ENCODE results near the gene RBSN.

RBSN gene

GRCh38 chr3:15056676-15057404 is 42.1 kb downstream of the RBSN start:
- Histone ChIP-seq H3K9me2 (replicated peaks; ENCODE audit: insufficient read depth, low read length) (no peaks in the 10 kb centered on the region), H3K36me3 (ENCODE audit: low read length) (peaks cover 12% of the 10 kb centered on the region; the same call in 1 of the 2 replicates), H2AFZ (ENCODE audit: low read depth, low read length, severe bottlenecking) (no peak overlapping the region), H3F3A (ENCODE audit: insufficient read depth) (peaks cover 3% of the 10 kb centered on the region; the same call in 1 of the 2 replicates), H3K9ac (ENCODE audit: low read length) (no peak overlapping the region), H3K27me3 (ENCODE audit: low read length) (no peaks in the 10 kb centered on the region), H3K27ac (ENCODE audit: low read depth, low read length) (no peak overlapping the region), H3K4me3 (ENCODE audit: insufficient read depth, low read length, poor library complexity, severe bottlenecking) (no peak overlapping the region), H3K4me2 (ENCODE audit: low read depth, low read length, poor library complexity, severe bottlenecking) (no peak overlapping the region), H3K79me2 (ENCODE audit: insufficient read depth, low read length) (peaks cover 88% of the 10 kb centered on the region), H4K20me1 (ENCODE audit: low read depth, low read length) (0 out of 2 replicates have a peak, but pooled peaks cover 4% of the 10 kb centered on the region), H3K9me3 (ENCODE audit: insufficient read depth, low read length) (no peaks in the 10 kb centered on the region)
- TF ChIP-seq, protein P1, sequence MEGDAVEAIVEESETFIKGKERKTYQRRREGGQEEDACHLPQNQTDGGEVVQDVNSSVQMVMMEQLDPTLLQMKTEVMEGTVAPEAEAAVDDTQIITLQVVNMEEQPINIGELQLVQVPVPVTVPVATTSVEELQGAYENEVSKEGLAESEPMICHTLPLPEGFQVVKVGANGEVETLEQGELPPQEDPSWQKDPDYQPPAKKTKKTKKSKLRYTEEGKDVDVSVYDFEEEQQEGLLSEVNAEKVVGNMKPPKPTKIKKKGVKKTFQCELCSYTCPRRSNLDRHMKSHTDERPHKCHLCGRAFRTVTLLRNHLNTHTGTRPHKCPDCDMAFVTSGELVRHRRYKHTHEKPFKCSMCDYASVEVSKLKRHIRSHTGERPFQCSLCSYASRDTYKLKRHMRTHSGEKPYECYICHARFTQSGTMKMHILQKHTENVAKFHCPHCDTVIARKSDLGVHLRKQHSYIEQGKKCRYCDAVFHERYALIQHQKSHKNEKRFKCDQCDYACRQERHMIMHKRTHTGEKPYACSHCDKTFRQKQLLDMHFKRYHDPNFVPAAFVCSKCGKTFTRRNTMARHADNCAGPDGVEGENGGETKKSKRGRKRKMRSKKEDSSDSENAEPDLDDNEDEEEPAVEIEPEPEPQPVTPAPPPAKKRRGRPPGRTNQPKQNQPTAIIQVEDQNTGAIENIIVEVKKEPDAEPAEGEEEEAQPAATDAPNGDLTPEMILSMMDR (IDR thresholded peaks at IDR 0.05; ENCODE audit: insufficient read depth, low read length, poor library complexity, severe bottlenecking), result no peak
- TF ChIP-seq EZH2phosphoT487 (conservative IDR thresholded peaks at IDR 0.05; ENCODE audit: low read length), result no peak

DNA sequence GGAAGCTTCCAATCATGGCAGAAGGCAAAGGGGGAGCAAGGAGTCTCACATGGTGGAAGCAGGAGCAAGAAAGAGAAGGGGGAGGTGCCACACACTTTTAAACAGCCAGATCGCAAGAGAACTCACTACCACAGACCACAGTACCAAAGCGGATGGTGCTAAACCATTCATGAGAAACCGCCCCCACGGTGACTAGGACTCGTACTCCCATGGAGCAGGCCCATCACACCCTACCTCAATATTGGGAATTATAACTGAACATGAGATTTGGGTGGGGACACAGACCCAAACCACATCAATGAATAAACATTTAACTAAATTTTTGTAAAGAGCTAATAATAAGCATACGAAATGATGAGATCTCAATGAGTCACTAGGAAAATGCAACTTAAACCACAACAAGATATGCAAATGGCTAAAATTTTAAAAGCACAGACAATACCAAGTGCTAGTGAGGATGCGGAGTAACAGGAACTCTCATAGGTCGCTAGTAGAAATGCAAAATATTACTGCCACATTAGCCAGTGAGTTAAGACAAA is 43.9 kb downstream of the RBSN start:
- no peak overlapping the region for H2AFZ ChIP-seq (ENCODE audit: low read depth, low read length, severe bottlenecking)
- TF ChIP-seq, protein P1 (IDR thresholded peaks at IDR 0.05; ENCODE audit: insufficient read depth, low read length, poor library complexity, severe bottlenecking), result no peak
- TF ChIP-seq EZH2phosphoT487 (conservative IDR thresholded peaks at IDR 0.05; ENCODE audit: low read length), result no peak
- no peak overlapping the region for H3K9ac ChIP-seq (ENCODE audit: low read length)
- peak overlapping the region; percentile 36 for H3K27ac ChIP-seq (ENCODE audit: low read depth, low read length)
- H3K36me3 ChIP-seq (ENCODE audit: low read length), result peaks cover 12% of the 10 kb centered on the region; the same call in 1 of the 2 replicates
- peak overlapping the region; percentile 29 for H3K4me2 ChIP-seq (ENCODE audit: low read depth, low read length, poor library complexity, severe bottlenecking)
- H4K20me1 ChIP-seq (ENCODE audit: low read depth, low read length), result peaks cover 5% of the 10 kb centered on the region; the same call in 1 of the 2 replicates
- H3K4me3 ChIP-seq (ENCODE audit: insufficient read depth, low read length, poor library complexity, severe bottlenecking), result no peak overlapping the region
- no peaks in the 10 kb centered on the region for H3K9me2 ChIP-seq (replicated peaks; ENCODE audit: insufficient read depth, low read length)
- no peaks in the 10 kb centered on the region for H3K9me3 ChIP-seq (ENCODE audit: insufficient read depth, low read length)
- peaks cover 85% of the 10 kb centered on the region for H3K79me2 ChIP-seq (ENCODE audit: insufficient read depth, low read length)
- H3K27me3 ChIP-seq (ENCODE audit: low read length), result no peaks in the 10 kb centered on the region
- H3F3A ChIP-seq (ENCODE audit: insufficient read depth), result peaks cover 16% of the 10 kb centered on the region

- Histone ChIP-seq H3K9me3 (ENCODE audit: insufficient read depth, low read length) (no peaks in the 10 kb centered on the region), H3K9ac (ENCODE audit: low read length) (no peak overlapping the region), H2AFZ (ENCODE audit: low read depth, low read length, severe bottlenecking) (no peak overlapping the region), H4K20me1 (ENCODE audit: low read depth, low read length) (peaks cover 7% of the 10 kb centered on the region; the same call in 1 of the 2 replicates), H3K4me3 (ENCODE audit: insufficient read depth, low read length, poor library complexity, severe bottlenecking) (no peak overlapping the region), H3K9me2 (replicated peaks; ENCODE audit: insufficient read depth, low read length) (no peaks in the 10 kb centered on the region), H3K4me2 (ENCODE audit: low read depth, low read length, poor library complexity, severe bottlenecking) (no peak overlapping the region), H3K79me2 (ENCODE audit: insufficient read depth, low read length) (peaks cover 80% of the 10 kb centered on the region), H3F3A (ENCODE audit: insufficient read depth) (peaks cover 24% of the 10 kb centered on the region), H3K27ac (ENCODE audit: low read depth, low read length) (no peak overlapping the region), H3K36me3 (ENCODE audit: low read length) (peaks cover 25% of the 10 kb centered on the region), H3K27me3 (ENCODE audit: low read length) (no peaks in the 10 kb centered on the region)
- TF ChIP-seq EZH2phosphoT487 (conservative IDR thresholded peaks at IDR 0.05; ENCODE audit: low read length), result no peak
- TF ChIP-seq, protein P1 (IDR thresholded peaks at IDR 0.05; ENCODE audit: insufficient read depth, low read length, poor library complexity, severe bottlenecking), result no peak
Measured at GRCh38 chr3:15053541-15053940, 45.4 kb downstream of the RBSN start.

All from SU-DHL-6 (cell line).